ENCODE data around the gene TMEM175. TPM values are rescaled to one million over a fixed set of nuclear protein-coding genes. Genes with fewer than 3 reads are reported as not detected.

The TMEM175 gene
- total and polyA plus RNA-seq, 2 of the 8 experiments (the other 6 are each of a cell fraction or from before 2014, with no cell fraction given), result 4.9 to 20.7 TPM

- H3K79me2 ChIP-seq (ENCODE audit: control insufficient read depth in 1 of 2, insufficient read depth in 2 of 2, low read length in 2 of 2), result no peaks in the 10 kb centered on the region
- no peak overlapping the region for H3K14ac ChIP-seq (ENCODE audit: insufficient read length)
- no peak overlapping the region for H2BK12ac ChIP-seq (ENCODE audit: low read depth, low read length)
- no peak for DNase-seq (ENCODE audit: low read depth in 1 of 2, low spot score in 2 of 2)
- H3K4me2 ChIP-seq (ENCODE audit: insufficient read depth in 1 of 2, low read depth in 2 of 2, low read length in 2 of 2), result no peak overlapping the region
- no peaks in the 10 kb centered on the region for H3K9me3 ChIP-seq (ENCODE audit: insufficient read depth in 2 of 2, low read depth in 1 of 2, low read length in 1 of 2)
- ChIA-PET CTCF (ENCODE audit: partially characterized antibody) (interaction anchor here (0.6 to 1.3 kb wide), 3 partner anchors 8 to 142 kb away, joined by 3 to 4 read pairs (median 3); no protein-coding TSS in a partner anchor), POLR2A (ENCODE audit: partially characterized antibody) (no interaction called here)
- peaks cover 5% of the 10 kb centered on the region; the same call in 1 of the 2 replicates for H3K23me2 ChIP-seq (ENCODE audit: low read depth, low read length)
- H2BK20ac ChIP-seq (ENCODE audit: low read length), result no peak overlapping the region
- no peak overlapping the region for H4K5ac ChIP-seq (ENCODE audit: insufficient read length, low read depth, low read length)
- no peak overlapping the region for H4K91ac ChIP-seq (replicated peaks; ENCODE audit: insufficient read length, low read length)
- H3K27ac ChIP-seq (ENCODE audit: low read depth, low read length), result no peak overlapping the region
- H3K4ac ChIP-seq (replicated peaks; ENCODE audit: insufficient read length, low read depth, low read length), result no peak overlapping the region
- WGBS, 2 experiments (ENCODE audit: extremely low coverage in 1 of 2, insufficient coverage in 1 of 2, insufficient read length in 1 of 2, insufficient replicate concordance in 2 of 2, low coverage in 1 of 2, low lambda C conversion rate in 2 of 2, missing lambda C conversion rate in 1 of 2), result 92% methylated on average over 46 of the region's 58 CpGs; no CpG with 5 or more reads in 1 of the 2 experiments
- no peaks in the 10 kb centered on the region; a peak in 1 of 8 replicates for H3K36me3 ChIP-seq (ENCODE audit: control insufficient read depth in 2 of 4, insufficient read depth in 4 of 4, low read length in 3 of 4)
- H3K4me1 ChIP-seq (replicated peaks in 1 of 4; ENCODE audit: control insufficient read depth in 3 of 4, insufficient read depth in 4 of 4, low read length in 3 of 4), result peaks cover 0 to 3% (median 2%) of the 10 kb centered on the region in 4 experiments; a peak in 4 of 7 replicates
- no peak overlapping the region for H3K18ac ChIP-seq (ENCODE audit: extremely low read depth, low read length)
- no peak overlapping the region for H4K8ac ChIP-seq (ENCODE audit: extremely low read depth, insufficient read depth, low read length)
- no peak overlapping the region for H3K4me3 ChIP-seq (ENCODE audit: extremely low read depth in 1 of 4, insufficient read depth in 2 of 4, low read depth in 3 of 4, low read length in 4 of 4)
- no peak for FAIRE-seq
- H2BK5ac ChIP-seq (ENCODE audit: low read depth, low read length), result no peak overlapping the region
- H2AFZ ChIP-seq (ENCODE audit: low read length), result no peak overlapping the region
- no peak overlapping the region for H3K23ac ChIP-seq (ENCODE audit: insufficient read length)
- H3K79me1 ChIP-seq (ENCODE audit: low read depth, low read length), result no peaks in the 10 kb centered on the region
- no peak overlapping the region for H2BK15ac ChIP-seq (ENCODE audit: low read length)
- H4K20me1 ChIP-seq (replicated peaks in 1 of 2; ENCODE audit: control insufficient read depth in 1 of 2, insufficient read depth in 2 of 2, low read length in 2 of 2), result peaks cover 2 to 8% of the 10 kb centered on the region in 2 experiments
- no peak overlapping the region for H2AK5ac ChIP-seq (ENCODE audit: low read depth, low read length)
- H3K27me3 ChIP-seq (replicated peaks in 1 of 4; ENCODE audit: control insufficient read depth in 3 of 4, extremely low read depth in 1 of 4, insufficient read depth in 3 of 4, low read length in 3 of 4), result peaks cover 0 to 19% (median 13%) of the 10 kb centered on the region in 4 experiments; a peak in 6 of 7 replicates
- no peak overlapping the region for H2BK120ac ChIP-seq (replicated peaks; ENCODE audit: low read depth, low read length)
- H3K9ac ChIP-seq (replicated peaks in 1 of 4; ENCODE audit: extremely low read depth in 1 of 4, low read depth in 3 of 4, low read length in 3 of 4), result no peak overlapping the region
- H3K56ac ChIP-seq (replicated peaks; ENCODE audit: insufficient read length, low read depth, low read length), result no peak overlapping the region
- TF ChIP-seq GTF2F1 (IDR thresholded peaks at IDR 0.05; ENCODE audit: borderline replicate concordance, low read depth, low read length) (no peak), KDM1A (IDR thresholded peaks at IDR 0.05; ENCODE audit: borderline replicate concordance, low read length) (no peak), JUND (IDR thresholded peaks at IDR 0.05; ENCODE audit: low read length) (no peak), JUN (IDR thresholded peaks at IDR 0.05; ENCODE audit: low read depth, low read length) (no peak), MAX (IDR thresholded peaks at IDR 0.05) (no peak), CTCF (IDR thresholded peaks at IDR 0.05; ENCODE audit: control extremely low read depth in 1 of 3, insufficient read depth in 1 of 3, low read depth in 1 of 3, low read length in 3 of 3) (no peak), SP2 (IDR thresholded peaks at IDR 0.05; ENCODE audit: low read length) (no peak), CREB1 (IDR thresholded peaks at IDR 0.05) (no peak), TEAD4 (IDR thresholded peaks at IDR 0.05; ENCODE audit: low read depth, low read length) (no peak), POLR2AphosphoS5 (IDR thresholded peaks at IDR 0.05; ENCODE audit: low read depth, low read length) (no peak), RBBP5 (IDR thresholded peaks at IDR 0.05; ENCODE audit: borderline replicate concordance, low read depth, low read length) (no peak)
Observed at GRCh38 chr4:989722-990471, 57.6 kb downstream of the TMEM175 start.
